TTC549 (cell line): ENCODE results near the gene FAM234A.
"Not testable (repeated sequence)": the region's sequence is repeated elsewhere in the genome, so short reads cannot be mapped to it uniquely, and the experiment has no call there.

Experiments used
- FAIRE-seq: peaks from 2 replicates; lab custom pipeline; 2012; peaks lifted over from hg19 to GRCh38; lab: Jason Lieb, UNC

The FAM234A gene

GRCh38 chr16:265002-265529 is 30.4 kb downstream of the FAM234A start:
- FAIRE-seq, result no peak

GRCh38 chr16:265711-266110 is 31.1 kb downstream of the FAM234A start:
- no peak for FAIRE-seq

- FAIRE-seq, result no peak
These were observed 31.9 kb downstream of the FAM234A start for GRCh38 chr16:266258-267164.

- FAIRE-seq, result not testable (repeated sequence)
These were observed 32.9 kb downstream of the FAM234A start for GRCh38 chr16:267562-267961.

- FAIRE-seq, result no peak
These were observed 33.8 kb downstream of the FAM234A start for GRCh38 chr16:268141-269053.

GRCh38 chr16:269061-269796 is 34.6 kb downstream of the FAM234A start:
- no peak for FAIRE-seq

GRCh38 chr16:270381-271255 is 36.0 kb downstream of the FAM234A start:
- no peak for FAIRE-seq

GRCh38 chr16:272633-273546 is 38.3 kb downstream of the FAM234A start:
- FAIRE-seq, result no peak

GRCh38 chr16:273547-274421 is 39.2 kb downstream of the FAM234A start:
- no peak for FAIRE-seq

- FAIRE-seq, result no peak
These were observed 40.5 kb downstream of the FAM234A start for GRCh38 chr16:275041-275641.

- no peak for FAIRE-seq
These were observed 41.2 kb downstream of the FAM234A start, which contains the start of gene RGS11 for GRCh38 chr16:275786-276232. Gene RGS11, minus strand, starts transcription at chr16:275944. Its CDS starts 33 bp downstream, at chr16:275911.

GRCh38 chr16:276426-277077 is 41.9 kb downstream of the FAM234A start:
- no peak for FAIRE-seq

GRCh38 chr16:278863-279366 is 44.3 kb downstream of the FAM234A start:
- FAIRE-seq, result no peak

- no peak for FAIRE-seq
These were observed 44.9 kb downstream of the FAM234A start for GRCh38 chr16:279531-279930.

- no peak for FAIRE-seq
These were observed 45.4 kb downstream of the FAM234A start for GRCh38 chr16:280005-280460.

GRCh38 chr16:280552-280951 is 45.9 kb downstream of the FAM234A start, which contains the start of gene ARHGDIG:
Gene ARHGDIG, plus strand, starts transcription at chr16:280591. Its CDS starts 90 bp downstream, at chr16:280681.
- no peak for FAIRE-seq

- no peak for FAIRE-seq
These were observed 46.5 kb downstream of the FAM234A start for GRCh38 chr16:280991-281659.
